ENCODE data around the gene HOXD9.

The HOXD9 gene

GRCh38 chr2:176157499-176158185, 35.1 kb downstream of the HOXD9 start:
- peaks cover 67% of the 10 kb centered on the region for H3K27me3 ChIP-seq (replicated peaks; ENCODE audit: control insufficient read depth, insufficient read depth, low read length, poor library complexity, severe bottlenecking)
- H3K36me3 ChIP-seq (ENCODE audit: control insufficient read depth, insufficient read depth, low read length): no peaks in the 10 kb centered on the region
- no peak overlapping the region for H3K4me3 ChIP-seq (ENCODE audit: insufficient read depth, low read depth, low read length, poor library complexity, severe bottlenecking)
- no peak for DNase-seq
- H3K9me3 ChIP-seq (ENCODE audit: control insufficient read depth, low read length): no peaks in the 10 kb centered on the region
- H3K27ac ChIP-seq (ENCODE audit: insufficient read depth, low read length, poor library complexity, severe bottlenecking): no peak overlapping the region
- H3K4me1 ChIP-seq (ENCODE audit: control insufficient read depth, insufficient read depth, low read length, poor library complexity, severe bottlenecking): peaks cover 6% of the 10 kb centered on the region

- no peak for DNase-seq
- no peaks in the 10 kb centered on the region for H3K36me3 ChIP-seq (ENCODE audit: control insufficient read depth, insufficient read depth, low read length)
- H3K4me3 ChIP-seq (ENCODE audit: insufficient read depth, low read depth, low read length, poor library complexity, severe bottlenecking): no peak overlapping the region
- H3K27ac ChIP-seq (ENCODE audit: insufficient read depth, low read length, poor library complexity, severe bottlenecking): no peak overlapping the region
- H3K4me1 ChIP-seq (ENCODE audit: control insufficient read depth, insufficient read depth, low read length, poor library complexity, severe bottlenecking): peaks cover 6% of the 10 kb centered on the region
- H3K9me3 ChIP-seq (ENCODE audit: control insufficient read depth, low read length): no peaks in the 10 kb centered on the region
- H3K27me3 ChIP-seq (replicated peaks; ENCODE audit: control insufficient read depth, insufficient read depth, low read length, poor library complexity, severe bottlenecking): peaks cover 72% of the 10 kb centered on the region
Measured at GRCh38 chr2:176158186-176158591, 35.7 kb downstream of the HOXD9 start.

DNA sequence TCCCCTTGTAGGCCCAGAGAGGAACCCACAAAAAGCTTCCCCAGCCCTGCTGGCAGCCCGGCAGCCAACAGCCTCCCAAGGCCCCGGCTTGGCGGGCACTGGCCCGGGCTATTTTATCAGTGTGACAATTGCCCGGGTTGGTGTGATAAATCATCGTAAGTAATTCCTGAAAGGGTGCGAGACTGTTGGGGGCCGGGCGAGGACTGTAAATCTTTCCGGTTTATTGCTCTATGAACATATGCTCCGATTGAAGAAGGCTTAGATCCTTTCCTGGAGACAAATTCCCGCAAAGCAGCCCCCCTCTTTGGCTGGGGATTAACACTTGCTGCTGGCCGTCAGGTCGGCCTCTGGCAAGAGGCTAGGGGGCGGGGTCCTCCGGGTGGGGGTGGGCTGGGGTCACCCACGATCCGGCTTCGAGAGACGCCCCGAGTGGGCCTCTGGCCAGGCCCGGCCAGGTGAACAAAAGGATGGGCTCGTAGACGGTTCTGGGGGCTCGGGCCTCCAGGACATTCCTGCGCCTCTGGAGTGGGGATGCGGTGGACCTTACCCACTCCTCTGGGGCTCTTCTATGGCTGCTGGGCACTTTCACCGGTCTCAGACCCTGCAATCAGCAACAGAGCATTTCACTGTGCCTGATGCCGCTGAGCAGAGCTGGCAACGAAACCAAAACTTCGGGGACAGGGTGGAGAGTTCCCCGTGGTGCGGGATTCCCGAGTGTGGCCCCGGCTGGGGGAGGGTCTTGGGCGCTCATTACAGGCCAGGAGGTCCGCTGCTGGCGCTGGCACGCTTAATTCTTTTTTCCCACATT, 36.5 kb downstream of the HOXD9 start:
- Histone ChIP-seq H3K4me1 (ENCODE audit: control insufficient read depth, insufficient read depth, low read length, poor library complexity, severe bottlenecking) (peaks cover 6% of the 10 kb centered on the region), H3K4me3 (ENCODE audit: insufficient read depth, low read depth, low read length, poor library complexity, severe bottlenecking) (no peak overlapping the region), H3K27ac (ENCODE audit: insufficient read depth, low read length, poor library complexity, severe bottlenecking) (no peak overlapping the region), H3K9me3 (ENCODE audit: control insufficient read depth, low read length) (no peaks in the 10 kb centered on the region), H3K36me3 (ENCODE audit: control insufficient read depth, insufficient read depth, low read length) (no peaks in the 10 kb centered on the region), H3K27me3 (replicated peaks; ENCODE audit: control insufficient read depth, insufficient read depth, low read length, poor library complexity, severe bottlenecking) (peaks cover 80% of the 10 kb centered on the region)
- no peak for DNase-seq

DNA sequence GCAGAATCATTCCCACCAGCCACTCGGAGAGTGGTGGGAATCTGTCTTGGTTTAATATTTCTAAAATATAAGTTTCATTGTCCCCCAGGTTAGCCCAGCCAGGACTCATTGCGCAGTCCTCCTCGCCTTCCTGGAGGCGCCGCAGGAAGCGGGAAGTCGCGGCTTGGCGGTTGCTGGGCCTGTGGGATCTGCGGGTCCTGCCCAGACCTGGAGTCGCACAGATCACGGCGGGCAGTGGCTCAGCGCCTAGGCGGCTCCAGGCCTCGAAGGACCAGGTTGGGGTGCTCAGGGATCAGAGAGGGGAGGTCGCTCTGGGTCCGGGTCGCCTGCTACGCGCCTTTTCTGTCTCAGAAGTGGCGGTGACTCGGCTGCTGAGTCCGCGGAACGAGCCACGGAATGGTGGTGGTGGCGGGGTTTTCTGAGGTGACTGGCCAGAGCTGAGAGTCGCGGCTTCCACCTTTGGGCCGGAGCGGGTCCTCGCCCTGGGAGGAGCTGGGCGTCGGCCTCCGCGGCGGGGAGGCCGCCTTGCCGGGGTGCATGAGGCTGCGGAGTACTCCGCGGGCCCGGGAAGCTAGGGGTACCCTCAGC, 37.2 kb downstream of the HOXD9 start:
- H3K27me3 ChIP-seq (replicated peaks; ENCODE audit: control insufficient read depth, insufficient read depth, low read length, poor library complexity, severe bottlenecking): peaks cover 87% of the 10 kb centered on the region
- H3K27ac ChIP-seq (ENCODE audit: insufficient read depth, low read length, poor library complexity, severe bottlenecking): no peak overlapping the region
- no peaks in the 10 kb centered on the region for H3K36me3 ChIP-seq (ENCODE audit: control insufficient read depth, insufficient read depth, low read length)
- H3K4me1 ChIP-seq (ENCODE audit: control insufficient read depth, insufficient read depth, low read length, poor library complexity, severe bottlenecking): peaks cover 6% of the 10 kb centered on the region
- H3K4me3 ChIP-seq (ENCODE audit: insufficient read depth, low read depth, low read length, poor library complexity, severe bottlenecking): no peak overlapping the region
- H3K9me3 ChIP-seq (ENCODE audit: control insufficient read depth, low read length): no peaks in the 10 kb centered on the region
- DNase-seq: no peak

GRCh38 chr2:176160251-176160985, 37.9 kb downstream of the HOXD9 start:
- Histone ChIP-seq H3K27ac (ENCODE audit: insufficient read depth, low read length, poor library complexity, severe bottlenecking) (no peak overlapping the region), H3K4me3 (ENCODE audit: insufficient read depth, low read depth, low read length, poor library complexity, severe bottlenecking) (no peak overlapping the region), H3K4me1 (ENCODE audit: control insufficient read depth, insufficient read depth, low read length, poor library complexity, severe bottlenecking) (peaks cover 6% of the 10 kb centered on the region), H3K9me3 (ENCODE audit: control insufficient read depth, low read length) (no peaks in the 10 kb centered on the region), H3K27me3 (replicated peaks; ENCODE audit: control insufficient read depth, insufficient read depth, low read length, poor library complexity, severe bottlenecking) (peaks cover 89% of the 10 kb centered on the region), H3K36me3 (ENCODE audit: control insufficient read depth, insufficient read depth, low read length) (no peaks in the 10 kb centered on the region)
- no peak for DNase-seq

DNA sequence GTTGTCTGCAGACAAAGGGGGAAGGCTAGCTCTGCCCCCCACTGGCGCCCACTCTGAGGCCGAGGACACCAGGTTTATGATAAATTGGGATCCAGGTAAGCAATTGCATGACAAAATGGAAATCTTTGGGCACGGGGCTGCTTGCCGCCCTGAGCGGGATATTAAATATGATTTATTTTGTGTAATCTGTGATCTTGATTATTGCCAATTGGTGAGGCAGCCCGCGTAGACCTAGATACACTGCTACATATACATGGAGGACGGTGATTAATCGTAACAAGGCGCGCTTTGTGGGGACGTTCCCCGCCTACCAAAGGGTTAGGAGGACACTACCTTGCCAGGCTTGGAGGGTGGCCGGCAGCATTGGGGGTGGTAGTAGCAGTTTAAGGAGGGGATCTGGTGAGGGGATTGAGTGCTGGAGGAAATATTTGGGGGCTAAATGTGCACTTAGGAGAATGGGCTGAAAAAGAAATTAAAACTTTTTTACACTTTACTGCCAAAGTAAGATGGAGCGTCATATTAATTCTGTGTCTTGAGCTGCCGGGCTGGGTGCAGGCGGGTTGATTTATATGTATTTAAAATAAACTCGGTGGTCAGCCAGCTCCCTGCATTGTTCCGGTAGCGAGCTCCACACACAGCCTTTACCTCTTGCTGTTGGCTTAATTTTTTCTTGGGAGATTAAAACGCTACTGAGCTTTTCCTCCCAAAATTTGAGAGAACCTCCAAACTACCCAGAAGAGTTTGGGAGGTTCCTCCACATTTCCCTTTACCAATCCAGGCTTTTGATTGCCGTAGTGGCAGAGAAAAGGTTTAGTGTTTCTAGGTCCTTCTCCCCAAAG, 38.7 kb downstream of the HOXD9 start:
- no peak overlapping the region for H3K4me3 ChIP-seq (ENCODE audit: insufficient read depth, low read depth, low read length, poor library complexity, severe bottlenecking)
- no peak for DNase-seq
- no peak overlapping the region for H3K27ac ChIP-seq (ENCODE audit: insufficient read depth, low read length, poor library complexity, severe bottlenecking)
- H3K9me3 ChIP-seq (ENCODE audit: control insufficient read depth, low read length): no peaks in the 10 kb centered on the region
- H3K4me1 ChIP-seq (ENCODE audit: control insufficient read depth, insufficient read depth, low read length, poor library complexity, severe bottlenecking): peaks cover 6% of the 10 kb centered on the region
- no peaks in the 10 kb centered on the region for H3K36me3 ChIP-seq (ENCODE audit: control insufficient read depth, insufficient read depth, low read length)
- peaks cover 86% of the 10 kb centered on the region for H3K27me3 ChIP-seq (replicated peaks; ENCODE audit: control insufficient read depth, insufficient read depth, low read length, poor library complexity, severe bottlenecking)

DNA sequence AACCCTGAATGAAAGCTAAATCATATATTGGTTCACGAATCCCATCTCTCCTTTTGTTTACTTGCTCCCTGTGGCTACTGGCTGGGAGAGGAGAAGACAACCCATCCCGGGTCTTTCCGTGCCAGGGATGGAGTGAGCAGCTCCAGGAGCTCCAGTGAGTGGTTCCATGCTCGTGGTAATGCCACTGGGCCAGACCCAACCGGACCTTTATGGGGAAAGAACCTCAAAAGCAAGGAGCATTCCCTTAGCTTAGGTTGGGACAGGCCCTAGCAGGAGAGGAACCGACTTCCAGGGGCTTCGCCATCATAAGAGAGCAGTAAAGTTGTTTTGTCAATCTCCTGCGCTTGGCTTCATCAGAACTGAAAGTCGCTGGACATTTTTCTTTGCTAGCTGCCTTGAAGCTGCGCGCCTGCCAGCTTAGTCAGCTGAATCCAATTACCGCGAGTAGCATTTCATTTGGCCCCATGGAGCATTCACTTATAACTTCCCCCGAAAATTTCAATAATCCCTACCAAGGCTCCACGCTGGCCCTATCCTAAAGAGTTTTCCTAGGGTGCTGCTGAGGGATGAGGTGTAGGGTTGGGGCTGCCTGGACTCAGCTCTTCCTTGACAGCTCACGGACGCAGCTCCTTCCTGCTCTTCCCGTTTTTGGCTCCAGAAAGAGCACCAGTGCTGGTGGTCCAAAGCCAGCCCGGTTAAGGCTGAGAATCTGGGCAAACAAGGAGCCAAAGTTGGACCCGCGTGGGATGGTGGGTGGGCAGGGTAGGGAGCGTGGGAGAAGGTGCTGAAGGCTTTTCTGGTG, 39.5 kb downstream of the HOXD9 start:
- Histone ChIP-seq H3K27ac (ENCODE audit: insufficient read depth, low read length, poor library complexity, severe bottlenecking) (no peak overlapping the region), H3K36me3 (ENCODE audit: control insufficient read depth, insufficient read depth, low read length) (no peaks in the 10 kb centered on the region), H3K9me3 (ENCODE audit: control insufficient read depth, low read length) (no peaks in the 10 kb centered on the region), H3K27me3 (replicated peaks; ENCODE audit: control insufficient read depth, insufficient read depth, low read length, poor library complexity, severe bottlenecking) (peaks cover 79% of the 10 kb centered on the region), H3K4me3 (ENCODE audit: insufficient read depth, low read depth, low read length, poor library complexity, severe bottlenecking) (no peak overlapping the region), H3K4me1 (ENCODE audit: control insufficient read depth, insufficient read depth, low read length, poor library complexity, severe bottlenecking) (peaks cover 6% of the 10 kb centered on the region)
- no peak for DNase-seq

- peaks cover 73% of the 10 kb centered on the region for H3K27me3 ChIP-seq (replicated peaks; ENCODE audit: control insufficient read depth, insufficient read depth, low read length, poor library complexity, severe bottlenecking)
- no peaks in the 10 kb centered on the region for H3K4me1 ChIP-seq (ENCODE audit: control insufficient read depth, insufficient read depth, low read length, poor library complexity, severe bottlenecking)
- H3K36me3 ChIP-seq (ENCODE audit: control insufficient read depth, insufficient read depth, low read length): no peaks in the 10 kb centered on the region
- H3K9me3 ChIP-seq (ENCODE audit: control insufficient read depth, low read length): no peaks in the 10 kb centered on the region
- H3K4me3 ChIP-seq (ENCODE audit: insufficient read depth, low read depth, low read length, poor library complexity, severe bottlenecking): no peak overlapping the region
- no peak overlapping the region for H3K27ac ChIP-seq (ENCODE audit: insufficient read depth, low read length, poor library complexity, severe bottlenecking)
- no peak for DNase-seq
Measured at GRCh38 chr2:176162911-176163671, 40.6 kb downstream of the HOXD9 start.
